Astrocyte (in vitro differentiated cells and primary cell): ENCODE data around the gene UCHL3. TPM values are rescaled to one million over a fixed set of nuclear protein-coding genes. Genes with fewer than 3 reads are reported as not detected.

Source experiments
- DNase-seq: peaks from one replicate; pipeline ENCODE4 v3.0.0-alpha.2; 2010; ENCODE audit warnings: low read depth
- FAIRE-seq: peaks from 2 replicates; lab custom pipeline; 2011; peaks lifted over from hg19 to GRCh38; lab: Jason Lieb, UNC
- H2AFZ ChIP-seq: 2 replicates; pipeline ENCODE4 v1.6.0; 2012; ENCODE audit warnings: low read depth, low read length, inconsistent platforms
- H3K27ac ChIP-seq: 2 replicates; pipeline ENCODE4 v1.5.1; 2011; ENCODE audit warnings: low read depth, low read length, inconsistent platforms
- H3K27me3 ChIP-seq: 2 replicates; pipeline ENCODE4 v1.6.0; 2011; ENCODE audit warnings: low read length, inconsistent platforms; ENCODE audit not compliant: insufficient read depth
- H3K36me3 ChIP-seq: 2 replicates; pipeline ENCODE4 v1.5.1; 2011; ENCODE audit warnings: low read length, inconsistent platforms; ENCODE audit not compliant: insufficient read depth
- H3K4me1 ChIP-seq: 2 replicates; pipeline ENCODE4 v1.5.1; 2011; ENCODE audit warnings: low read length, inconsistent platforms; ENCODE audit not compliant: insufficient read depth
- H3K4me2 ChIP-seq: 2 replicates; pipeline ENCODE4 v1.6.0; 2012; ENCODE audit warnings: low read length, inconsistent platforms
- H3K4me3 ChIP-seq: 2 replicates; pipeline ENCODE4 v1.5.1; 2011; ENCODE audit warnings: low read depth, mild to moderate bottlenecking, low read length, inconsistent platforms; ENCODE audit not compliant: insufficient read depth
- H3K79me2 ChIP-seq: 2 replicates; pipeline ENCODE4 v1.6.0; 2012; ENCODE audit warnings: mild to moderate bottlenecking, low read length, inconsistent platforms; ENCODE audit not compliant: insufficient read depth
- H3K9ac ChIP-seq: 2 replicates; pipeline ENCODE4 v1.6.0; 2012; ENCODE audit warnings: mild to moderate bottlenecking, low read length, inconsistent platforms
- H3K9me3 ChIP-seq: 2 replicates; pipeline ENCODE4 v1.5.1; 2012; ENCODE audit warnings: low read depth, mild to moderate bottlenecking, low read length, inconsistent platforms; ENCODE audit not compliant: insufficient read depth
- H4K20me1 ChIP-seq: 2 replicates; pipeline ENCODE4 v1.6.0; 2012; ENCODE audit warnings: low read length, inconsistent platforms; ENCODE audit not compliant: insufficient read depth
- H3K27ac Mint-ChIP-seq: one replicate; pipeline ENCODE4 v1.8.0; 2021; ENCODE audit warnings: mild to moderate bottlenecking, mixed read lengths; ENCODE audit not compliant: unreplicated experiment
- H3K27me3 Mint-ChIP-seq: one replicate; pipeline ENCODE4 v1.8.0; 2021; ENCODE audit warnings: low read depth, mixed read lengths; ENCODE audit not compliant: unreplicated experiment
- H3K36me3 Mint-ChIP-seq: one replicate; pipeline ENCODE4 v1.8.0; 2021; ENCODE audit warnings: low read depth, mixed read lengths; ENCODE audit not compliant: unreplicated experiment
- H3K4me1 Mint-ChIP-seq: one replicate; pipeline ENCODE4 v1.8.0; 2021; ENCODE audit warnings: low read depth, mixed read lengths; ENCODE audit not compliant: unreplicated experiment
- H3K4me3 Mint-ChIP-seq: one replicate; pipeline ENCODE4 v1.8.0; 2021; ENCODE audit warnings: mild to moderate bottlenecking, moderate library complexity, mixed read lengths; ENCODE audit not compliant: unreplicated experiment
- H3K9me3 Mint-ChIP-seq: one replicate; pipeline ENCODE4 v1.8.0; 2021; ENCODE audit warnings: mild to moderate bottlenecking, mixed read lengths; ENCODE audit not compliant: unreplicated experiment
- EZH2 ChIP-seq: IDR thresholded peaks from 2 replicates; pipeline ENCODE4 v1.6.1; 2012; ENCODE audit warnings: mild to moderate bottlenecking, low read length, inconsistent platforms; ENCODE audit not compliant: insufficient read depth
- total RNA-seq: library from RNA; stranded (reverse); gene quantifications from 2 replicates; pipeline ENCODE4 v1.2.1, GENCODE V29; 2021
- TF ChIP-seq, protein P1 (sequence below): IDR thresholded peaks from 2 replicates; pipeline ENCODE4 v1.5.1; 2011; ENCODE audit warnings: low read depth, mild to moderate bottlenecking, inconsistent platforms, low read length, moderate library complexity; ENCODE audit not compliant: insufficient read depth

The UCHL3 gene
- total RNA-seq, 1 donor from 2014 or later: 59.2 TPM

DNA sequence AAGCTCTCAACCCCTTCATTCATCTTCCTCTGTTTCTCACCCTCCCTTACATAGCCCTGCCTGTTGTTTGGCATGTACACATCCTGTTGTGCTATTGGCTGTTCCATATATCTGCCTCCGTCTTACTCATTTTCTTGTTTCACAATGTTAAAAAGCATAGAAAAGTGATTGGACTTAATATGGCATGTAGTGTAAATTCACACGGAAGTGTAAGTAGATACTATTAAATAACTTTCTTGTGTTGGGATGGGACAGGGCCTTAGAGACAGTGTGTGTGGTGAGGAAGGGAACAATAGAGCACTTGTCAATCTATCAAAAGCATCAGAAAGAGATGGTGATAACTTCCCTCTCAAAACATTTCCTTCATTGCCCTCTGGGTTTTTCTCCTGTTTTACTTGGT lies 98.9 kb downstream of the UCHL3 start:
- no peaks in the 10 kb centered on the region for H3K9me3 ChIP-seq
- TF ChIP-seq EZH2: no peak
- TF ChIP-seq, protein P1, sequence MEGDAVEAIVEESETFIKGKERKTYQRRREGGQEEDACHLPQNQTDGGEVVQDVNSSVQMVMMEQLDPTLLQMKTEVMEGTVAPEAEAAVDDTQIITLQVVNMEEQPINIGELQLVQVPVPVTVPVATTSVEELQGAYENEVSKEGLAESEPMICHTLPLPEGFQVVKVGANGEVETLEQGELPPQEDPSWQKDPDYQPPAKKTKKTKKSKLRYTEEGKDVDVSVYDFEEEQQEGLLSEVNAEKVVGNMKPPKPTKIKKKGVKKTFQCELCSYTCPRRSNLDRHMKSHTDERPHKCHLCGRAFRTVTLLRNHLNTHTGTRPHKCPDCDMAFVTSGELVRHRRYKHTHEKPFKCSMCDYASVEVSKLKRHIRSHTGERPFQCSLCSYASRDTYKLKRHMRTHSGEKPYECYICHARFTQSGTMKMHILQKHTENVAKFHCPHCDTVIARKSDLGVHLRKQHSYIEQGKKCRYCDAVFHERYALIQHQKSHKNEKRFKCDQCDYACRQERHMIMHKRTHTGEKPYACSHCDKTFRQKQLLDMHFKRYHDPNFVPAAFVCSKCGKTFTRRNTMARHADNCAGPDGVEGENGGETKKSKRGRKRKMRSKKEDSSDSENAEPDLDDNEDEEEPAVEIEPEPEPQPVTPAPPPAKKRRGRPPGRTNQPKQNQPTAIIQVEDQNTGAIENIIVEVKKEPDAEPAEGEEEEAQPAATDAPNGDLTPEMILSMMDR: no peak
- peaks cover 98% of the 10 kb centered on the region for H3K79me2 ChIP-seq
- Mint-ChIP-seq H3K4me3 (no peak overlapping the region), H3K36me3 (peaks cover 5% of the 10 kb centered on the region), H3K4me1 (peaks cover 8% of the 10 kb centered on the region), H3K27me3 (no peaks in the 10 kb centered on the region), H3K9me3 (no peaks in the 10 kb centered on the region), H3K27ac (peak overlapping the region; percentile 43)
- no peak for FAIRE-seq
- H3K4me1 ChIP-seq: peaks cover 8% of the 10 kb centered on the region
- H2AFZ ChIP-seq: no peak overlapping the region
- no peak overlapping the region for H3K9ac ChIP-seq
- H3K36me3 ChIP-seq: peaks cover 18% of the 10 kb centered on the region
- no peak overlapping the region for H3K27ac ChIP-seq
- H3K4me2 ChIP-seq: no peak overlapping the region
- no peak for DNase-seq
- H3K27me3 ChIP-seq: no peaks in the 10 kb centered on the region
- H3K4me3 ChIP-seq: no peak overlapping the region
- peaks cover 94% of the 10 kb centered on the region for H4K20me1 ChIP-seq

DNA sequence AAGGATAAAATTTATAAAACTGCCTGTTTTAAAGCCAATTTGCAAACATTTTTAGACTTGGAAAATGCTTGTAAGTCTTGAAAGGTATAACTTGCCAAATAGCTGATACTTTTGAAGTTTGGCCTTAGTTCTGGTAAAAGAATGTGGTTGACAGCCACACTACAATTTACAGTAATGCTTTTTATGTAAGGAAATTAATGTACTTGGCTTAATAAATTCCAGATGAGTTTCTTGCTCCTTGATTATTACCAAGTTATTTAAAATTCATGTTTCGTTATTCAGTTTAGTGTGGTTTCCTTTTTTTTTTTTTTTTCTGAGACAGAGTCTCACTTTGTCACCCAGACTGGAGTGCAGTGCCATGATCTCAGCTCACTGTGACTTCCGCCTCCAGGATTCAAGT lies 101.4 kb downstream of the UCHL3 start:
- Mint-ChIP-seq H3K27me3 (no peaks in the 10 kb centered on the region), H3K36me3 (peaks cover 5% of the 10 kb centered on the region), H3K4me1 (peaks cover 8% of the 10 kb centered on the region), H3K9me3 (no peaks in the 10 kb centered on the region), H3K4me3 (no peak overlapping the region), H3K27ac (no peak overlapping the region)
- peak; percentile 55 for DNase-seq
- peaks cover 98% of the 10 kb centered on the region for H3K79me2 ChIP-seq
- H3K27me3 ChIP-seq: no peaks in the 10 kb centered on the region
- no peak for TF ChIP-seq EZH2
- TF ChIP-seq, protein P1: no peak
- FAIRE-seq: peak; percentile 9
- H3K4me3 ChIP-seq: no peak overlapping the region
- peaks cover 22% of the 10 kb centered on the region for H3K36me3 ChIP-seq
- H3K4me1 ChIP-seq: peaks cover 12% of the 10 kb centered on the region
- no peak overlapping the region for H2AFZ ChIP-seq
- no peak overlapping the region for H3K4me2 ChIP-seq
- H3K9me3 ChIP-seq: no peaks in the 10 kb centered on the region
- no peak overlapping the region for H3K9ac ChIP-seq
- no peak overlapping the region for H3K27ac ChIP-seq
- peaks cover 88% of the 10 kb centered on the region for H4K20me1 ChIP-seq

DNA sequence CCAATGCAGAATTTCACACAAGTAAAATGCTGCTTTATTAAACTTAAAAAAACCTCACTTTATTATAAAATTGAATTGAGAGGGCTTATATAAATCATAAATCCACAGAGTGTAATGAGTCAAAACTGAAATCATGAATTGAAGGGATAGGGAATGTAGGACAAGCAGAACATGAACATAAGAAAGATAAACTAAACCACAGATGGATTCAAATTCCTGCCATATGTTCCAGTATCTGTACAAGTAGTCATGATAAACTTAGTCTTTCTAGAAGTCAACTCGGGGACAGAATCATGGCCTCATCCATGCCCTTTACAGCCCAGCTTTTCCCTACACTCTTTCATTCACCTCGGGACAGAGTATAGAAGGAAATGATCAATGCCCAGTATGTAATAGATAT lies 103.1 kb downstream of the UCHL3 start:
- no peak overlapping the region for H3K9ac ChIP-seq
- Mint-ChIP-seq H3K36me3 (peaks cover 5% of the 10 kb centered on the region), H3K4me3 (no peak overlapping the region), H3K27ac (no peak overlapping the region), H3K27me3 (no peaks in the 10 kb centered on the region), H3K4me1 (peaks cover 15% of the 10 kb centered on the region), H3K9me3 (no peaks in the 10 kb centered on the region)
- TF ChIP-seq EZH2: no peak
- TF ChIP-seq, protein P1: no peak
- peaks cover 90% of the 10 kb centered on the region for H4K20me1 ChIP-seq
- DNase-seq: no peak
- no peak overlapping the region for H3K4me2 ChIP-seq
- H3K4me1 ChIP-seq: peaks cover 18% of the 10 kb centered on the region
- no peak overlapping the region for H3K27ac ChIP-seq
- H3K4me3 ChIP-seq: no peak overlapping the region
- no peaks in the 10 kb centered on the region for H3K27me3 ChIP-seq
- FAIRE-seq: no peak
- H3K9me3 ChIP-seq: no peaks in the 10 kb centered on the region
- H3K36me3 ChIP-seq: peaks cover 22% of the 10 kb centered on the region
- H2AFZ ChIP-seq: no peak overlapping the region
- H3K79me2 ChIP-seq: peaks cover 99% of the 10 kb centered on the region
